Measurements from ENCODE around the gene ADAP1. TPM values are rescaled to one million over a fixed set of nuclear protein-coding genes. Genes with fewer than 3 reads are reported as not detected.

Gene ADAP1
- total RNA-seq, 2 experiments from 2014 or later = 2.4 to 7.0 TPM

DNA sequence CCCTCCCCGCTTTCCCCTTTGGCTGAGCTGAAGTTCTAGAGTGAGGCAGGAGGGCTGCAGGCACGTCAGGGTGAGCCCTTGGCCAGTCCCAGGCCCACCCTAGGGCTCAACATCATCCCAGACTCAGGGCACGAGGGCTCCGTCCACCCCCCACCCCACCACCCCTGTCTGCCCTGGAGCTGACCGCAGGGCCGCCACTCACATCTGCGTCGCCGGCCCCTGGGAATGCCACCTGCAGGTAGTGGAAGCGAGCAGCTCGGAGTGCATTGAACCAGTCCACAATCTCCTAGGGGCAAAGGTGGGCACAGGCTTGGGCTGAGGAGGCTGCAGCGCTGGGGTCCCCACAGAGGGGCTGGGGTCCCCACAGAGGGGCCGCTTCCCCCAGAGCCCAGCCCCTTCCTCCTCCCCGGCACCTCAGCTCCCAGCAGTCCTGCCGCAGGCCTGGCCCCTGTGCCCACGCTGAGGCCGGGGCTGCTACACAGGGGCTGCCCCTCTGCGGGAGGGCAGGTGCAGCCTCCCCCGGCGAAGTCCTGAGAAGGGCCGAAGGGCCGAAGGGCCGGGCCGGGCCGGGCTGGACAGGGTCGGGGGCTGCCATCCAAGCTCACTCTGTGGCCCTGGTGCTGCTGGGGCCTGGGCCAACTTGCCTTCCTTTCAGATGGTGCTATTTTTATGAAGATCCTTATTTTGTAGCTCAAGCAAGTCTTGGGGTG, 54.0 kb downstream of the ADAP1 start:
- TF ChIP-seq, protein P1, sequence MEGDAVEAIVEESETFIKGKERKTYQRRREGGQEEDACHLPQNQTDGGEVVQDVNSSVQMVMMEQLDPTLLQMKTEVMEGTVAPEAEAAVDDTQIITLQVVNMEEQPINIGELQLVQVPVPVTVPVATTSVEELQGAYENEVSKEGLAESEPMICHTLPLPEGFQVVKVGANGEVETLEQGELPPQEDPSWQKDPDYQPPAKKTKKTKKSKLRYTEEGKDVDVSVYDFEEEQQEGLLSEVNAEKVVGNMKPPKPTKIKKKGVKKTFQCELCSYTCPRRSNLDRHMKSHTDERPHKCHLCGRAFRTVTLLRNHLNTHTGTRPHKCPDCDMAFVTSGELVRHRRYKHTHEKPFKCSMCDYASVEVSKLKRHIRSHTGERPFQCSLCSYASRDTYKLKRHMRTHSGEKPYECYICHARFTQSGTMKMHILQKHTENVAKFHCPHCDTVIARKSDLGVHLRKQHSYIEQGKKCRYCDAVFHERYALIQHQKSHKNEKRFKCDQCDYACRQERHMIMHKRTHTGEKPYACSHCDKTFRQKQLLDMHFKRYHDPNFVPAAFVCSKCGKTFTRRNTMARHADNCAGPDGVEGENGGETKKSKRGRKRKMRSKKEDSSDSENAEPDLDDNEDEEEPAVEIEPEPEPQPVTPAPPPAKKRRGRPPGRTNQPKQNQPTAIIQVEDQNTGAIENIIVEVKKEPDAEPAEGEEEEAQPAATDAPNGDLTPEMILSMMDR (conservative IDR thresholded peaks at IDR 0.05; ENCODE audit: low read length) = no peak
- TF ChIP-seq EZH2phosphoT487 (IDR thresholded peaks at IDR 0.05; ENCODE audit: borderline replicate concordance, low read depth, low read length) = no peak
- Histone ChIP-seq H3K4me1 (ENCODE audit: insufficient read depth, low read length, poor library complexity, severe bottlenecking) (no peaks in the 10 kb centered on the region), H3K9me3 (ENCODE audit: low read length) (no peaks in the 10 kb centered on the region), H3K27ac (ENCODE audit: low read depth, low read length, poor library complexity, severe bottlenecking) (no peak overlapping the region), H3K9me2 (ENCODE audit: insufficient read depth, low read length) (no peaks in the 10 kb centered on the region), H4K20me1 (ENCODE audit: insufficient read depth, low read length) (no peaks in the 10 kb centered on the region), H3K79me2 (ENCODE audit: insufficient read depth, low read depth, low read length) (no peaks in the 10 kb centered on the region), H2AFZ (ENCODE audit: low read length) (no peak overlapping the region), H3K4me2 (ENCODE audit: low read length) (no peak overlapping the region), H3K4me3 (ENCODE audit: low read depth, low read length, poor library complexity, severe bottlenecking) (no peak overlapping the region), H3K36me3 (ENCODE audit: insufficient read depth, low read length) (peaks cover 16% of the 10 kb centered on the region)
- POLR2A ChIA-PET = interaction anchor here (0.6 to 0.7 kb wide), 2 partner anchors 16 to 82 kb away, joined by 3 to 5 read pairs; no protein-coding TSS in a partner anchor
- CTCF ChIA-PET (ENCODE audit: unreplicated experiment) = no interaction called here
- BruUV-seq (replicated peaks) = no TSS peak
- no peak for DNase-seq (ENCODE audit: low spot score)
- intact Hi-C loops (cut with micrococcal nuclease; ENCODE audit: unreplicated experiment) = loop anchor here (1.0 kb wide), 1 partner anchor 24 kb away; the partner anchor contains the start of gene GET4

DNA sequence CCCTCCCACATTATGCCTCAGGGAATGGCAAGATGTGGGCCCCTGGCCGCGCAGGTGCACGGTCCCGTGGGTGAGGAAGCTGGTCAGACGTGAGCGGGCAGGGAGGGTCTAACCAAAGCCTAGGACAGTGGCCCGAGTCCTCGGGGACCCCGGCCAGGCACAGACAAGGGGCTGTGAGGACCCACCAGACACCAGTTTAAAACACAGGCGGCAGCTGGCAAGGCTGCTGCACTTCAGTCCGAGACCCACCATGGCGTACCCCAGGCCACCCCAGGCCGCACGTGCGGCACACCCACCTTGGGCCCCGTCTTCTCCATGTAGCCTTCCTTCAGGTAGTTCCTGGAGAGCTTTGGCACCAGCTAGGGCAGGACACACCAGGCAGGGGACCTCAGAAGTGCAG, 54.7 kb downstream of the ADAP1 start:
- no TSS peak for BruUV-seq (replicated peaks)
- ChIA-PET POLR2A (no interaction called here), CTCF (ENCODE audit: unreplicated experiment) (no interaction called here)
- no peak overlapping the region for H3K4me2 ChIP-seq (ENCODE audit: low read length)
- H3K79me2 ChIP-seq (ENCODE audit: insufficient read depth, low read depth, low read length) = no peaks in the 10 kb centered on the region
- H3K36me3 ChIP-seq (ENCODE audit: insufficient read depth, low read length) = peaks cover 22% of the 10 kb centered on the region
- no peak overlapping the region for H2AFZ ChIP-seq (ENCODE audit: low read length)
- no peaks in the 10 kb centered on the region for H3K4me1 ChIP-seq (ENCODE audit: insufficient read depth, low read length, poor library complexity, severe bottlenecking)
- intact Hi-C loops (cut with micrococcal nuclease; ENCODE audit: unreplicated experiment) = no loop called here
- no peak overlapping the region for H3K27ac ChIP-seq (ENCODE audit: low read depth, low read length, poor library complexity, severe bottlenecking)
- TF ChIP-seq EZH2phosphoT487 (IDR thresholded peaks at IDR 0.05; ENCODE audit: borderline replicate concordance, low read depth, low read length) = no peak
- TF ChIP-seq, protein P1 (conservative IDR thresholded peaks at IDR 0.05; ENCODE audit: low read length) = no peak
- no peaks in the 10 kb centered on the region for H4K20me1 ChIP-seq (ENCODE audit: insufficient read depth, low read length)
- H3K4me3 ChIP-seq (ENCODE audit: low read depth, low read length, poor library complexity, severe bottlenecking) = no peak overlapping the region
- no peak for DNase-seq (ENCODE audit: low spot score)
- H3K9me2 ChIP-seq (ENCODE audit: insufficient read depth, low read length) = no peaks in the 10 kb centered on the region
- no peaks in the 10 kb centered on the region for H3K9me3 ChIP-seq (ENCODE audit: low read length)

Data from OCI-LY7 (cell line).